ENCODE results near the gene CLDN10.

GRCh38 chr13:95604556-95604915, 52.0 kb downstream of the CLDN10 start:
- no peak for TF ChIP-seq CTCF (IDR thresholded peaks at IDR 0.05)
- no peak for TF ChIP-seq EZH2 (IDR thresholded peaks at IDR 0.05; ENCODE audit: borderline replicate concordance, insufficient read depth, low read depth, low read length, poor library complexity, severe bottlenecking)

Data from B cell (primary cell).